Smooth muscle cell (in vitro differentiated cells): ENCODE data around the gene CFAP45. TPM values are rescaled to one million over a fixed set of nuclear protein-coding genes. Genes with fewer than 3 reads are reported as not detected.

Experiments
- DNase-seq: peaks from one replicate; lab custom pipeline; 2025; ENCODE audit not compliant: unreplicated experiment; lab: John Stamatoyannopoulos, UW
- H2AFZ ChIP-seq: fragments of 200-600 bp; sonication (generic); 2 replicates; pipeline ENCODE4 v1.6.0; 2016; ENCODE audit warnings: antibody characterized with exemption, low read depth, mild to moderate bottlenecking
- H3F3A ChIP-seq: fragments of 200-600 bp; sonication (generic); 2 replicates; pipeline ENCODE4 v1.6.0; 2017; ENCODE audit warnings: antibody characterized with exemption, low read depth
- H3K27ac ChIP-seq: fragments of 200-600 bp; sonication (generic); 2 replicates; pipeline ENCODE4 v1.5.1; 2016; ENCODE audit warnings: low read depth, mild to moderate bottlenecking
- H3K27me3 ChIP-seq: fragments of 200-600 bp; sonication (generic); 2 replicates; pipeline ENCODE4 v1.6.1; 2016; ENCODE audit warnings: low read depth, mild to moderate bottlenecking
- H3K36me3 ChIP-seq: fragments of 200-600 bp; sonication (generic); 2 replicates; pipeline ENCODE4 v1.5.1; 2016; ENCODE audit warnings: low read depth
- H3K4me1 ChIP-seq: fragments of 200-600 bp; sonication (generic); 2 replicates; pipeline ENCODE4 v1.5.1; 2016; ENCODE audit warnings: low read depth
- H3K4me2 ChIP-seq: fragments of 200-600 bp; sonication (generic); 2 replicates; pipeline ENCODE4 v1.6.0; 2016; ENCODE audit warnings: mild to moderate bottlenecking
- H3K4me3 ChIP-seq: fragments of 200-600 bp; sonication (generic); 2 replicates; pipeline ENCODE4 v1.5.1; 2016; ENCODE audit warnings: mild to moderate bottlenecking
- H3K79me2 ChIP-seq: fragments of 200-600 bp; sonication (generic); 2 replicates; pipeline ENCODE4 v1.6.0; 2016; ENCODE audit warnings: low read depth, mild to moderate bottlenecking
- H3K9ac ChIP-seq: fragments of 200-600 bp; sonication (generic); 2 replicates; pipeline ENCODE4 v1.6.0; 2016; ENCODE audit warnings: low read depth
- H3K9me3 ChIP-seq: fragments of 200-600 bp; sonication (generic); replicated peaks from 2 replicates; pipeline ENCODE4 v1.5.1; 2016; ENCODE audit warnings: low read depth
- H4K20me1 ChIP-seq: fragments of 200-600 bp; sonication (generic); 2 replicates; pipeline ENCODE4 v1.6.0; 2016; ENCODE audit warnings: low read depth
- CTCF ChIP-seq: fragments of 200-600 bp; sonication (generic); IDR thresholded peaks from 2 replicates; pipeline ENCODE4 v1.5.1; 2017; ENCODE audit warnings: borderline replicate concordance, mild to moderate bottlenecking, antibody characterized with exemption; ENCODE audit not compliant: insufficient read depth, poor library complexity, severe bottlenecking
- WGBS: methylation state at CpG from one replicate; pipeline ENCODE4 v1.1.7; 2016; ENCODE audit warnings: low lambda C conversion rate; 5-methylcytosine and 5-hydroxymethylcytosine counted together
- polyA plus RNA-seq: library from polyadenylated mRNA; unstranded; fragments of >200 nt; fragmentation: Nextera tagmentation; extraction: Ambion mirVana; gene quantifications from 2 replicates; pipeline ENCODE4 v1.2.1, GENCODE V29; 2016
- total RNA-seq: library from RNA; depleted of rRNA; stranded (reverse); fragments of >200 nt; gene quantifications from 2 replicates; pipeline ENCODE4 v1.2.3, GENCODE V29; 2014

Gene CFAP45
- total and polyA plus RNA-seq, 2 experiments from 2014 or later, result 1.2 to 1.3 TPM

GRCh38 chr1:159929155-159930051, 29.4 kb upstream of the CFAP45 start:
- Histone ChIP-seq H3K4me3 (no peak overlapping the region), H3K79me2 (no peaks in the 10 kb centered on the region), H2AFZ (no peak overlapping the region), H3K9ac (no peak overlapping the region), H3F3A (no peaks in the 10 kb centered on the region), H3K36me3 (no peaks in the 10 kb centered on the region), H3K4me2 (no peak overlapping the region), H3K27me3 (no peaks in the 10 kb centered on the region), H3K27ac (no peak overlapping the region), H4K20me1 (no peaks in the 10 kb centered on the region), H3K4me1 (no peaks in the 10 kb centered on the region), H3K9me3 (no peaks in the 10 kb centered on the region)
- no peak for TF ChIP-seq CTCF
- no peak for DNase-seq
- 65% methylated on average over 48 of the region's 48 CpGs for WGBS

DNA sequence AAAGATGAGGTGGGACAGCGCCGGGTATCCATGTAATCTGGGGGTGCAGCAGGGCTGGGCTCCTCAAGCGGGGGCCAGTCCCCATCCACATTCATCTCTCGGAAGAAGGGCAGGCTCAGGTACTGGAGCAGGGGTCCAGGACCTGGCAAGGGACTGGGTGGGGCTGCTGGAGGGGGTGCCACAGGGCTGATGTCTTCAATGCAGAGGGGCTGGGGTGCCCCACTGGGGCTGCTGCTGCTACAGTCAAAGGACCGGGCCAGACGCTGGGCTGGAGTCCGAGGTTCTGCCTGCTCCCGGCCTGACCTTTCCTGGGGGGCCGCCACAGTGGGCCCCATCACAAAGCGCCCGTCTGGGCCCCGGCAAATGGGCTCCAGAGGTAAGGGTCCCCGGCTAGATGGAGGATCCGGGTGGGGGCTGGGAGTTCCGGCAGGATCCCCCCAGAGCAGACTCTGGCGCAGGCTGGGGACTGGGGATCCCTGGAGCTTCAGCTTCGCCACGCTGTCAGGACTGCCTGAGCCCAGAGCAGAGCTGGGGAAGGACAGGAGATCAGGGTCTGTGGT, 28.6 kb upstream of the CFAP45 start:
- H2AFZ ChIP-seq, result no peak overlapping the region
- no peaks in the 10 kb centered on the region for H4K20me1 ChIP-seq
- H3K79me2 ChIP-seq, result peaks cover 8% of the 10 kb centered on the region
- no peak for TF ChIP-seq CTCF
- DNase-seq, result no peak
- no peak overlapping the region for H3K27ac ChIP-seq
- H3K4me3 ChIP-seq, result no peak overlapping the region
- 95% methylated on average over 18 of the region's 18 CpGs for WGBS
- H3K9me3 ChIP-seq, result no peaks in the 10 kb centered on the region
- H3K4me2 ChIP-seq, result no peak overlapping the region
- peaks cover 4% of the 10 kb centered on the region for H3K4me1 ChIP-seq
- H3K27me3 ChIP-seq, result no peaks in the 10 kb centered on the region
- H3F3A ChIP-seq, result peaks cover under 1% of the 10 kb centered on the region
- H3K36me3 ChIP-seq, result no peaks in the 10 kb centered on the region
- H3K9ac ChIP-seq, result no peak overlapping the region

GRCh38 chr1:159927849-159928431, 28.0 kb upstream of the CFAP45 start:
- Histone ChIP-seq H3K27me3 (no peaks in the 10 kb centered on the region), H4K20me1 (peaks cover 1% of the 10 kb centered on the region), H3K36me3 (no peaks in the 10 kb centered on the region), H3K27ac (no peak overlapping the region), H3K4me2 (no peak overlapping the region), H3K4me3 (no peak overlapping the region), H3K9me3 (no peaks in the 10 kb centered on the region), H3K4me1 (peaks cover 10% of the 10 kb centered on the region), H3F3A (peaks cover 4% of the 10 kb centered on the region), H3K9ac (no peak overlapping the region), H3K79me2 (peaks cover 14% of the 10 kb centered on the region), H2AFZ (no peak overlapping the region)
- WGBS, result 80% methylated on average over 13 of the region's 13 CpGs
- no peak for TF ChIP-seq CTCF
- DNase-seq, result no peak
